ENCODE data around the gene ARHGEF10L.

ARHGEF10L gene

DNA sequence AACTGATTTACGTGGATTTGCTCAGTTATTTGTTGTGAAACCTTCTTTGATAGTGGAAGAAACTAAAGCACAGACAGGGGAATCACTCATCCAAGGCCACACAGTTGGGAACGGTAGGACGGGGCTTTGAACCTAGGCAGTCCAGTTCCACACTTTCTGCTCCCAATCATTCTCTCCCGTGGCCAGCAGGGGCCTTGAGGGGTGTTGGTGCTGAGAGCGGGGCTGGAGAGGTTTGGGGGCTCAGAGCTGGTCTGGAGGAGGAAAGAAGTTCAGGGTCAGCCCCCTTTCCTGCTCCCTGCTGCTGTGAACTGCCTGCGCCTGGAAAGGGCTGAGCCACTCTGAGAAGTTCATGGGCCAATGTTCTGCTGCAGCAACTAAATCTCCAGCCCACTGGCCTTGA, 184.2 kb downstream of the ARHGEF10L start:
- no peak overlapping the region for H3K27ac ChIP-seq (replicated peaks)
- no peak for TF ChIP-seq GABPA (IDR thresholded peaks at IDR 0.05; ENCODE audit: low read depth)
- TF ChIP-seq SPI1 (IDR thresholded peaks at IDR 0.05; ENCODE audit: borderline replicate concordance, low read depth): no peak
- no peak for DNase-seq (ENCODE audit: low read depth in 1 of 2, low spot score in 1 of 2)

DNA sequence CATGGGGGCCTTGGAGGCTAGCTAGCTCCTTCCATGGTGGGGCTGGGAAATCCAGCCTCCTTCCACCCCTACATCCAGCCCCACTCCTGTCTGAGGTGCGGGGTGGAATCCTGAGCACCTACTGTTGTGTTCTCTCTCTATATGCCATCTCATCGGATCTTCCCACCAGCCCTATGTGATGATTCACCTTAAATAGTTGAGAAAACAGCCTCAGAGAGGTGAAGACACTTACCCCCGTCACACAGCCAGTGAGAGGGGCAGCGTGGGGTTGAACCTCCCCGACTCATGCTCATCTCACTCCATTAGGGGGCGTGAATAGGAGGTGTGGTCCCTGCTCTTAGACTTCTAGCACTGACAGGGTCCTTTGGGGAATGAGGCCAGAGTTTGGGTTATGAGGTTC, 184.7 kb downstream of the ARHGEF10L start:
- H3K27me3 ChIP-seq (ENCODE audit: insufficient read depth, poor library complexity, severe bottlenecking): no peaks in the 10 kb centered on the region
- no peak overlapping the region for H3K27ac ChIP-seq (replicated peaks)
- DNase-seq (ENCODE audit: low read depth in 1 of 2, low spot score in 1 of 2): no peak
- TF ChIP-seq, protein P1, sequence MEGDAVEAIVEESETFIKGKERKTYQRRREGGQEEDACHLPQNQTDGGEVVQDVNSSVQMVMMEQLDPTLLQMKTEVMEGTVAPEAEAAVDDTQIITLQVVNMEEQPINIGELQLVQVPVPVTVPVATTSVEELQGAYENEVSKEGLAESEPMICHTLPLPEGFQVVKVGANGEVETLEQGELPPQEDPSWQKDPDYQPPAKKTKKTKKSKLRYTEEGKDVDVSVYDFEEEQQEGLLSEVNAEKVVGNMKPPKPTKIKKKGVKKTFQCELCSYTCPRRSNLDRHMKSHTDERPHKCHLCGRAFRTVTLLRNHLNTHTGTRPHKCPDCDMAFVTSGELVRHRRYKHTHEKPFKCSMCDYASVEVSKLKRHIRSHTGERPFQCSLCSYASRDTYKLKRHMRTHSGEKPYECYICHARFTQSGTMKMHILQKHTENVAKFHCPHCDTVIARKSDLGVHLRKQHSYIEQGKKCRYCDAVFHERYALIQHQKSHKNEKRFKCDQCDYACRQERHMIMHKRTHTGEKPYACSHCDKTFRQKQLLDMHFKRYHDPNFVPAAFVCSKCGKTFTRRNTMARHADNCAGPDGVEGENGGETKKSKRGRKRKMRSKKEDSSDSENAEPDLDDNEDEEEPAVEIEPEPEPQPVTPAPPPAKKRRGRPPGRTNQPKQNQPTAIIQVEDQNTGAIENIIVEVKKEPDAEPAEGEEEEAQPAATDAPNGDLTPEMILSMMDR (IDR thresholded peaks at IDR 0.05; ENCODE audit: insufficient read depth, low read length): no peak
- TF ChIP-seq SPI1 (IDR thresholded peaks at IDR 0.05; ENCODE audit: borderline replicate concordance, low read depth) (no peak), GABPA (IDR thresholded peaks at IDR 0.05; ENCODE audit: low read depth) (no peak), POLR2AphosphoS5 (IDR thresholded peaks at IDR 0.05; ENCODE audit: low read depth) (no peak)
- TF ChIP-seq, protein P2, sequence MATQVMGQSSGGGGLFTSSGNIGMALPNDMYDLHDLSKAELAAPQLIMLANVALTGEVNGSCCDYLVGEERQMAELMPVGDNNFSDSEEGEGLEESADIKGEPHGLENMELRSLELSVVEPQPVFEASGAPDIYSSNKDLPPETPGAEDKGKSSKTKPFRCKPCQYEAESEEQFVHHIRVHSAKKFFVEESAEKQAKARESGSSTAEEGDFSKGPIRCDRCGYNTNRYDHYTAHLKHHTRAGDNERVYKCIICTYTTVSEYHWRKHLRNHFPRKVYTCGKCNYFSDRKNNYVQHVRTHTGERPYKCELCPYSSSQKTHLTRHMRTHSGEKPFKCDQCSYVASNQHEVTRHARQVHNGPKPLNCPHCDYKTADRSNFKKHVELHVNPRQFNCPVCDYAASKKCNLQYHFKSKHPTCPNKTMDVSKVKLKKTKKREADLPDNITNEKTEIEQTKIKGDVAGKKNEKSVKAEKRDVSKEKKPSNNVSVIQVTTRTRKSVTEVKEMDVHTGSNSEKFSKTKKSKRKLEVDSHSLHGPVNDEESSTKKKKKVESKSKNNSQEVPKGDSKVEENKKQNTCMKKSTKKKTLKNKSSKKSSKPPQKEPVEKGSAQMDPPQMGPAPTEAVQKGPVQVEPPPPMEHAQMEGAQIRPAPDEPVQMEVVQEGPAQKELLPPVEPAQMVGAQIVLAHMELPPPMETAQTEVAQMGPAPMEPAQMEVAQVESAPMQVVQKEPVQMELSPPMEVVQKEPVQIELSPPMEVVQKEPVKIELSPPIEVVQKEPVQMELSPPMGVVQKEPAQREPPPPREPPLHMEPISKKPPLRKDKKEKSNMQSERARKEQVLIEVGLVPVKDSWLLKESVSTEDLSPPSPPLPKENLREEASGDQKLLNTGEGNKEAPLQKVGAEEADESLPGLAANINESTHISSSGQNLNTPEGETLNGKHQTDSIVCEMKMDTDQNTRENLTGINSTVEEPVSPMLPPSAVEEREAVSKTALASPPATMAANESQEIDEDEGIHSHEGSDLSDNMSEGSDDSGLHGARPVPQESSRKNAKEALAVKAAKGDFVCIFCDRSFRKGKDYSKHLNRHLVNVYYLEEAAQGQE (IDR thresholded peaks at IDR 0.05; ENCODE audit: insufficient replicate concordance, low read depth): no peak
- no peak overlapping the region for H3K4me3 ChIP-seq (replicated peaks; ENCODE audit: insufficient read depth, low read length)

More for the DNA sequence above, 184.2 kb downstream of the ARHGEF10L start:
- Histone ChIP-seq H3K27me3 (ENCODE audit: insufficient read depth, poor library complexity, severe bottlenecking) (no peaks in the 10 kb centered on the region), H3K4me3 (replicated peaks; ENCODE audit: insufficient read depth, low read length) (no peak overlapping the region)

DNA sequence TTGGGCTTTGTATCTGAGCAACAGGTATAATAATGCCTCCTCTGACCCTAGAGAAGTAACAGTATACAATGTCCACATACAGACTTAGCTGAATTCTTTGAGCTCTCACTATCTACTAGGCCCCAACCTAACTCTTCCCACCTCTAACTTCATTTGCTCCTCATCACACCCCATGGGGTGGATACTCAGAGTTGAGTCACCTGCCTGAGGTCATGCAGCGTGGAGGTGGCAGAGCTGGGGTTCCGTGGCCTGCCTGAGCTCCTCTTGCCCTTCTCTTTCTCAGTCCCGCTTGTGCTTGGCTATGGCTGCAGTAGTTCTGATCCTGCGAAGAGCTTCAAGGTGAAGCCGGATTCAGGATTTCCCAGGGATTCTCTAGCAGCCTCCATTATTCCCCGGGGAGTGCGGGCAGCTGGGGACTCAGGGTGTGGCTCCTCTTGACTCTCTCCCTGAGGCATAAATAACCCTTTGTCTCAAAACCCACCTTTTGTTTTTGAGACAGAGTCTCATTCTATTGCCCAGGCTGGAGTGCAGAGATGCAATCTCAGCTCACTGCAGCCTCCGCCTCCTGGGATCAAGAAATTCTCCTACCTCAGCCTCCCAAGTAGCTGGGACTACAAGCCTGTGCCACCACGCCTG, 185.7 kb downstream of the ARHGEF10L start:
- TF ChIP-seq, protein P1 (IDR thresholded peaks at IDR 0.05; ENCODE audit: insufficient read depth, low read length): no peak
- no peak for TF ChIP-seq GABPA (IDR thresholded peaks at IDR 0.05; ENCODE audit: low read depth)
- no peak for TF ChIP-seq SPI1 (IDR thresholded peaks at IDR 0.05; ENCODE audit: borderline replicate concordance, low read depth)
- TF ChIP-seq POLR2AphosphoS5 (IDR thresholded peaks at IDR 0.05; ENCODE audit: low read depth): no peak
- TF ChIP-seq, protein P2 (IDR thresholded peaks at IDR 0.05; ENCODE audit: insufficient replicate concordance, low read depth): no peak
- Histone ChIP-seq H3K4me3 (replicated peaks; ENCODE audit: insufficient read depth, low read length) (no peak overlapping the region), H3K27ac (replicated peaks) (no peak overlapping the region), H3K27me3 (ENCODE audit: insufficient read depth, poor library complexity, severe bottlenecking) (no peaks in the 10 kb centered on the region)
- DNase-seq (ENCODE audit: low read depth in 1 of 2, low spot score in 1 of 2): no peak

DNA sequence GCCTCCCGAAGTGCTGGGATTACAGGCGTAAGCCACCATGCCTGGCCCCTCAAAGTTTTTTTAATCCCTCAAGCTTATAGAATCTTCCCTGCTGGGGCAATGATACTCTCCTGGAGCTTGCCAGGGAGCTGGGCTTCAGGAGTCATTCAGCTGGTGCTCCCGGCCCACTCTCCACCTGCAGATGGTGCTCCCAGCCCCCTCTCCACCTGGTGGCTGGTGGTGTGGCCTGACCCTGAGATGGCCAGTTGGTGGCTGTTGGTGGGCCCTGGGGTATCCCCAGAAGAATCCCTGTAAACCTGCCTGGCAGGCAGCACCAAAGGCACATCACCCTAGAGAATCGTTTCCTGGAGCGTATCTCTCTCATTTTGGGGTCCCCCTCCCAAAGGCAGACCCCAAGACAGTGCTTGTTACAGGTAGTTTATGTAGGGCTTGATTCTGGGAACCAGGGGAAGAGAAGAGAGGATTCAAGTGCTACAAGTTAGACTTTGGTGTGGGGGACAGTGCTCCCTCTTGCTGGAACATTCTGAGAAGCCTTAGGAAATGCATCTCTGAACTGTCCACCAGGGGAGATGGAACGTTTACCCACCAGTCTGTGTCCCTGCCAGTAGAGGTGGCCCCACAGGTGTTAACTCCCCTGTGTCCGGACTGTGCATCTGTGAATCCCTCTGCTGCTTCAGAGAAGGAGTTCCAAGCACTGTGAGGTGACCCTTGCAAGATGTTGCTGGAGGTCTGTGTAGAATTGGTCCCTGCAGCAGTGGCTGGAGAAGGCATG, 186.5 kb downstream of the ARHGEF10L start:
- Histone ChIP-seq H3K27ac (replicated peaks) (no peak overlapping the region), H3K4me3 (replicated peaks; ENCODE audit: insufficient read depth, low read length) (no peak overlapping the region), H3K27me3 (ENCODE audit: insufficient read depth, poor library complexity, severe bottlenecking) (no peaks in the 10 kb centered on the region)
- TF ChIP-seq, protein P2 (IDR thresholded peaks at IDR 0.05; ENCODE audit: insufficient replicate concordance, low read depth): no peak
- TF ChIP-seq SPI1 (IDR thresholded peaks at IDR 0.05; ENCODE audit: borderline replicate concordance, low read depth): no peak
- TF ChIP-seq, protein P1 (IDR thresholded peaks at IDR 0.05; ENCODE audit: insufficient read depth, low read length): no peak
- no peak for TF ChIP-seq POLR2AphosphoS5 (IDR thresholded peaks at IDR 0.05; ENCODE audit: low read depth)
- TF ChIP-seq GABPA (IDR thresholded peaks at IDR 0.05; ENCODE audit: low read depth): no peak
- DNase-seq (ENCODE audit: low read depth in 1 of 2, low spot score in 1 of 2): no peak
